Ishikawa (cell line): ENCODE data around the gene LMBRD2.

ENCODE experiments used
- CEBPB ChIP-seq: IDR thresholded peaks from 2 replicates; pipeline ENCODE4 v1.6.1; 2012
- CREB1 ChIP-seq: IDR thresholded peaks from 2 replicates; pipeline ENCODE4 v1.6.1; 2012; ENCODE audit warnings: low read depth
- EGR1 ChIP-seq: IDR thresholded peaks from 2 replicates; pipeline ENCODE4 v1.6.1; 2012
- EP300 ChIP-seq: IDR thresholded peaks from 2 replicates; pipeline ENCODE4 v1.6.1; 2012; ENCODE audit warnings: borderline replicate concordance
- FOXM1 ChIP-seq: IDR thresholded peaks from 2 replicates; pipeline ENCODE4 v1.6.1; 2012; ENCODE audit warnings: low read depth, borderline replicate concordance
- NFIC ChIP-seq: IDR thresholded peaks from 2 replicates; pipeline ENCODE4 v1.6.1; 2012
- RAD21 ChIP-seq: IDR thresholded peaks from 2 replicates; pipeline ENCODE4 v1.6.1; 2012; ENCODE audit warnings: low read depth
- TAF1 ChIP-seq: IDR thresholded peaks from 2 replicates; pipeline ENCODE4 v1.6.1; 2012; ENCODE audit warnings: low read depth, mild to moderate bottlenecking
- TCF12 ChIP-seq: IDR thresholded peaks from 2 replicates; pipeline ENCODE4 v1.6.1; 2012; ENCODE audit warnings: low read depth
- TEAD4 ChIP-seq: IDR thresholded peaks from 2 replicates; pipeline ENCODE4 v1.6.1; 2012
- YY1 ChIP-seq: IDR thresholded peaks from 2 replicates; pipeline ENCODE4 v1.6.1; 2012; ENCODE audit warnings: low read depth
- ZBTB7A ChIP-seq: IDR thresholded peaks from 2 replicates; pipeline ENCODE4 v1.6.1; 2012; ENCODE audit warnings: low read depth
- TF ChIP-seq, protein P1 (sequence below): IDR thresholded peaks from 2 replicates; pipeline ENCODE4 v1.6.1; 2012; ENCODE audit warnings: low read depth, mild to moderate bottlenecking
- TF ChIP-seq, protein P2 (sequence below): IDR thresholded peaks from 2 replicates; pipeline ENCODE4 v1.6.1; 2012
- TF ChIP-seq, protein P3 (sequence below): IDR thresholded peaks from 2 replicates; pipeline ENCODE4 v1.6.1; 2012

LMBRD2 gene

DNA sequence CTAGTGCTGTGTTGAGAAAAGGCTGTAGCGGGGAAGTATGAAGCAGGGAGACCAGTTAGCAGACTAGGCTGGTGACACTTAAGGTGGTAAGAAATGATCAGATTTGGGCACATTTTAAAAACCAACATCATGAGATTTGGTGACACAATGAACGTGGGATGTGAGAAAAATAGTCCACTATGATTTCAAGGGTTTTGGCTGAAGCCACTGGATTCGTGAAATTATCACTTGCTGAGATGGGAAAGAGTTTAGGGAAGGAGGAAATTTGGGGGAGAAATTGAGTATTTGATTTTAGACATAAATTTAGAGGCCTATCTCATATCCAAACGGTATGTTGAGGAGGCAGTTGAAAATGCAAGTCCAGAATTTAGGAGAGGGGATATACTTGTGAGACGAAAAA lies 23.4 kb upstream of the LMBRD2 start:
- no peak for TF ChIP-seq YY1
- no peak for TF ChIP-seq EP300
- no peak for TF ChIP-seq TEAD4
- TF ChIP-seq, protein P1, sequence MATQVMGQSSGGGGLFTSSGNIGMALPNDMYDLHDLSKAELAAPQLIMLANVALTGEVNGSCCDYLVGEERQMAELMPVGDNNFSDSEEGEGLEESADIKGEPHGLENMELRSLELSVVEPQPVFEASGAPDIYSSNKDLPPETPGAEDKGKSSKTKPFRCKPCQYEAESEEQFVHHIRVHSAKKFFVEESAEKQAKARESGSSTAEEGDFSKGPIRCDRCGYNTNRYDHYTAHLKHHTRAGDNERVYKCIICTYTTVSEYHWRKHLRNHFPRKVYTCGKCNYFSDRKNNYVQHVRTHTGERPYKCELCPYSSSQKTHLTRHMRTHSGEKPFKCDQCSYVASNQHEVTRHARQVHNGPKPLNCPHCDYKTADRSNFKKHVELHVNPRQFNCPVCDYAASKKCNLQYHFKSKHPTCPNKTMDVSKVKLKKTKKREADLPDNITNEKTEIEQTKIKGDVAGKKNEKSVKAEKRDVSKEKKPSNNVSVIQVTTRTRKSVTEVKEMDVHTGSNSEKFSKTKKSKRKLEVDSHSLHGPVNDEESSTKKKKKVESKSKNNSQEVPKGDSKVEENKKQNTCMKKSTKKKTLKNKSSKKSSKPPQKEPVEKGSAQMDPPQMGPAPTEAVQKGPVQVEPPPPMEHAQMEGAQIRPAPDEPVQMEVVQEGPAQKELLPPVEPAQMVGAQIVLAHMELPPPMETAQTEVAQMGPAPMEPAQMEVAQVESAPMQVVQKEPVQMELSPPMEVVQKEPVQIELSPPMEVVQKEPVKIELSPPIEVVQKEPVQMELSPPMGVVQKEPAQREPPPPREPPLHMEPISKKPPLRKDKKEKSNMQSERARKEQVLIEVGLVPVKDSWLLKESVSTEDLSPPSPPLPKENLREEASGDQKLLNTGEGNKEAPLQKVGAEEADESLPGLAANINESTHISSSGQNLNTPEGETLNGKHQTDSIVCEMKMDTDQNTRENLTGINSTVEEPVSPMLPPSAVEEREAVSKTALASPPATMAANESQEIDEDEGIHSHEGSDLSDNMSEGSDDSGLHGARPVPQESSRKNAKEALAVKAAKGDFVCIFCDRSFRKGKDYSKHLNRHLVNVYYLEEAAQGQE, result no peak
- TF ChIP-seq ZBTB7A, result no peak
- TF ChIP-seq NFIC, result no peak
- no peak for TF ChIP-seq CEBPB
- no peak for TF ChIP-seq TCF12
- no peak for TF ChIP-seq RAD21
- TF ChIP-seq CREB1, result no peak
- TF ChIP-seq, protein P2, sequence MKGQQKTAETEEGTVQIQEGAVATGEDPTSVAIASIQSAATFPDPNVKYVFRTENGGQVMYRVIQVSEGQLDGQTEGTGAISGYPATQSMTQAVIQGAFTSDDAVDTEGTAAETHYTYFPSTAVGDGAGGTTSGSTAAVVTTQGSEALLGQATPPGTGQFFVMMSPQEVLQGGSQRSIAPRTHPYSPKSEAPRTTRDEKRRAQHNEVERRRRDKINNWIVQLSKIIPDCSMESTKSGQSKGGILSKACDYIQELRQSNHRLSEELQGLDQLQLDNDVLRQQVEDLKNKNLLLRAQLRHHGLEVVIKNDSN, result no peak
- TF ChIP-seq EGR1, result no peak
- TF ChIP-seq, protein P3, sequence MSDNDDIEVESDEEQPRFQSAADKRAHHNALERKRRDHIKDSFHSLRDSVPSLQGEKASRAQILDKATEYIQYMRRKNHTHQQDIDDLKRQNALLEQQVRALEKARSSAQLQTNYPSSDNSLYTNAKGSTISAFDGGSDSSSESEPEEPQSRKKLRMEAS, result no peak
- no peak for TF ChIP-seq FOXM1
- TF ChIP-seq TAF1, result no peak

DNA sequence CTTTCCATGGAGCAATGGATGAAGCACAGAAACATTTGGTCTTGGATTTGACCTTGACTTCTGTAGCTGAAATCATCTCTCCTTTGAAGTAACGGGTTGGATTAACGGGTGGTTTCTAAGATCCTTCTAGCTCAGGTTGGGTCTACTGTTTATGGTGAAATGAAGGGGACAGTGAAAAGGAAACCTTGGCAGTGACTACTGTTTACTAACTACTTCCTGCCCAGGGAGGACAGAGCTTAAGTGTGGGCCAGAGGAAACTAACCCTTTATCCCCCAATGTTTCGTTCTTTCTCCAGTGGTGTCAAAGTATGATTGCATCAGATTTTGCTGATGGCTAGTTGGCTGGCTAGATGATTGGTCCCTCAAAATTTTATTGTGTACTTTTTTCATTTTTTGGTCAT lies 22.4 kb upstream of the LMBRD2 start:
- TF ChIP-seq CREB1, result no peak
- TF ChIP-seq EP300, result no peak
- no peak for TF ChIP-seq TEAD4
- TF ChIP-seq YY1, result no peak
- TF ChIP-seq CEBPB, result no peak
- TF ChIP-seq, protein P2, result no peak
- TF ChIP-seq ZBTB7A, result no peak
- TF ChIP-seq NFIC, result no peak
- no peak for TF ChIP-seq FOXM1
- TF ChIP-seq, protein P3, result no peak
- TF ChIP-seq RAD21, result no peak
- no peak for TF ChIP-seq TAF1
- no peak for TF ChIP-seq TCF12

DNA sequence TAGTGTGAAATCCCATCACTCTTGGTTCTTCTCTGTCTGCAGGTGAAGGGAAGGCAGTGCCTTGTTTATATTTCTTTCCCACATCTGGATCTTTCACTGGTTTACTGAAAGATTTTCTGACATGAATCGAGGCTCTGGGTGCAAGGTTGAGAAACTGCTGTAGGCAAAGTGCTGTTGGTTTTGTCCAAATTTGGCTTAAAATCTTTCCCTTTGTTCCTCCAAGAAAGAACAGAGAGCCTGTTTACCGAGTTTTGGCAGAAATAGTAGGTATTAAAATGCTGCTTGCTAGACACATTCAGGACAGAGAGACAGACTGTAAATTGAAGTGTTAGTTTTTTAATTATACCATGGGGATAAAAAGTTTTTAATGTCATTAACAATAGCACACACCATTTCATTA lies 21.7 kb upstream of the LMBRD2 start:
- TF ChIP-seq RAD21 (no peak), CEBPB (no peak), TCF12 (no peak), EGR1 (no peak), NFIC (no peak), YY1 (no peak), CREB1 (no peak), FOXM1 (no peak), EP300 (no peak), ZBTB7A (no peak), TAF1 (no peak), TEAD4 (no peak)
- TF ChIP-seq, protein P1, result no peak
- TF ChIP-seq, protein P2, result no peak
- TF ChIP-seq, protein P3, result no peak

DNA sequence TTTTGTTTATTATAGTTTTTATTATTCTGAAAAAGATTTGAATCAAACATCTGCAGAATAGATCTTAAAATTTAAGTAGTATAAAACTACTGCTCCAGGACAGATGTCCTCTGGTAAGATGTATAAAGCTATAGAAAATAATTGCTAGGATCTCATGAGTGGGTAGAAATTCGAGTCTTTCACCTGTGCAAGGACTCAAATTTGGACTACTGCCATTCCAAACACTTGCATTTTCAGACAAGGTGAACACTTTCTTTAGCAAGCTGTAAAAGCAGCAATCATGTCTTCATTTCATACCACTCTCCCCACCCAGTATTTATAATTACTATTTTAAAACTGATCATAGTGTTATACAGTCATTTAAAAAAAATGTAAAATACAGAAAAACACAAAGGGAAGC lies 20.9 kb upstream of the LMBRD2 start:
- TF ChIP-seq TAF1, result no peak
- no peak for TF ChIP-seq TEAD4
- no peak for TF ChIP-seq TCF12
- no peak for TF ChIP-seq ZBTB7A
- TF ChIP-seq EP300, result no peak
- TF ChIP-seq FOXM1, result no peak
- TF ChIP-seq, protein P3, result no peak
- no peak for TF ChIP-seq EGR1
- TF ChIP-seq, protein P1, result no peak
- no peak for TF ChIP-seq NFIC
- TF ChIP-seq YY1, result no peak
- no peak for TF ChIP-seq CEBPB
- TF ChIP-seq, protein P2, result no peak
- no peak for TF ChIP-seq RAD21
- TF ChIP-seq CREB1, result no peak
